Measurements from ENCODE around the gene NFIB. TPM values are rescaled to one million over a fixed set of nuclear protein-coding genes. Genes with fewer than 3 reads are reported as not detected.
A peak's percentile ranks its signal among the peaks of the same experiment; 100 is the strongest.

The NFIB gene
- polyA plus RNA-seq, 2 of the 4 experiments (the other 2 are of a cell fraction) = 10.7 to 21.7 TPM

- TF ChIP-seq SREBF2 (IDR thresholded peaks at IDR 0.05) = no peak
Measured at GRCh38 chr9:14303521-14303920, 10.4 kb downstream of the NFIB start (continued).

GRCh38 chr9:14303100-14303499, 10.8 kb downstream of the NFIB start:
- POLR2A ChIA-PET = no interaction called here
- CTCF ChIA-PET = no interaction called here
- Histone ChIP-seq H3K27ac (no peak overlapping the region), H3K4me2 (peak overlapping the region; percentile 66), H3K4me1 (peaks cover 33% of the 10 kb centered on the region), H3K9me3 (no peaks in the 10 kb centered on the region), H3K4me3 (no peak overlapping the region)
- DNase-seq (ENCODE audit: low read depth in 1 of 2, low spot score in 1 of 2) (no peak), FAIRE-seq (no peak), ATAC-seq (no peak; a peak in 1 of 6 replicates)
- WGBS (ENCODE audit: missing lambda C conversion rate) = 82% methylated on average over 2 of the region's 2 CpGs
- TF ChIP-seq RNF2 (IDR thresholded peaks at IDR 0.05; ENCODE audit: borderline replicate concordance, low read depth) (no peak), ATOH8 (CRISPR knock-in tag; IDR thresholded peaks at IDR 0.05; ENCODE audit: low read depth) (no peak), FOSB (CRISPR knock-in tag; IDR thresholded peaks at IDR 0.05) (no peak), TP53 (CRISPR knock-in tag; IDR thresholded peaks at IDR 0.05) (no peak), HOXA7 (CRISPR knock-in tag; IDR thresholded peaks at IDR 0.05) (no peak), NR3C1 (IDR thresholded peaks at IDR 0.05) (no peak), KDM5A (IDR thresholded peaks at IDR 0.05) (no peak), MYC (IDR thresholded peaks at IDR 0.05; ENCODE audit: borderline replicate concordance, low read length) (no peak), TFCP2L1 (CRISPR knock-in tag; IDR thresholded peaks at IDR 0.05) (no peak), HEYL (CRISPR knock-in tag; IDR thresholded peaks at IDR 0.05) (no peak), RCOR1 (IDR thresholded peaks at IDR 0.05; ENCODE audit: low read depth, low read length) (no peak), ZNF302 (CRISPR knock-in tag; IDR thresholded peaks at IDR 0.05) (no peak), FOSL2 (IDR thresholded peaks at IDR 0.05) (no peak), FOSL2 (CRISPR knock-in tag; IDR thresholded peaks at IDR 0.05) (no peak), ELK1 (IDR thresholded peaks at IDR 0.05; ENCODE audit: low read depth, low read length) (no peak), ZSCAN20 (CRISPR knock-in tag; IDR thresholded peaks at IDR 0.05) (no peak), POLR2AphosphoS2 (conservative IDR thresholded peaks at IDR 0.05; ENCODE audit: low read length) (no peak)

- Histone ChIP-seq H3K4me3 (no peak overlapping the region), H3K9me3 (no peaks in the 10 kb centered on the region), H3K4me2 (peak overlapping the region; percentile 66), H3K27ac (peak overlapping the region in 1 of 2 experiments; percentile 59; a peak in 2 of 6 replicates), H3K4me1 (peaks cover 38% of the 10 kb centered on the region)
- POLR2A ChIA-PET = interaction anchor here (0.9 kb wide), 1 partner anchor 12 kb away, joined by 3 read pairs; the partner anchor contains the start of gene NFIB
- WGBS (ENCODE audit: missing lambda C conversion rate) = 27% methylated on average over 4 of the region's 4 CpGs
- no peak for TF ChIP-seq MAZ (IDR thresholded peaks at IDR 0.05; ENCODE audit: borderline replicate concordance, low read depth, low read length)
- no peak for TF ChIP-seq PBX3 (IDR thresholded peaks at IDR 0.05)
- TF ChIP-seq FOSL2 (IDR thresholded peaks at IDR 0.05) = no peak
- peak; percentile 48; the same call in 1 of the 2 replicates for TF ChIP-seq FOSL2 (CRISPR knock-in tag; IDR thresholded peaks at IDR 0.05)
- no peak for TF ChIP-seq TP53 (CRISPR knock-in tag; IDR thresholded peaks at IDR 0.05)
- no peak for TF ChIP-seq FOXS1 (CRISPR knock-in tag; IDR thresholded peaks at IDR 0.05)
- no peak for TF ChIP-seq USF2 (IDR thresholded peaks at IDR 0.05)
- TF ChIP-seq FOSB (CRISPR knock-in tag; IDR thresholded peaks at IDR 0.05) = no peak
- FAIRE-seq = peak; percentile 7
- CTCF ChIA-PET = no interaction called here
- peak in 1 of 2 experiments; percentile 61; a peak in 3 of 6 replicates for ATAC-seq
- DNase-seq (ENCODE audit: low read depth in 1 of 2, low spot score in 1 of 2) = no peak
Measured at GRCh38 chr9:14302405-14302804, 11.5 kb downstream of the NFIB start.

Data from A549 (cell line).